ENCODE measurements around the gene IGLL1. TPM values are rescaled to one million over a fixed set of nuclear protein-coding genes. Genes with fewer than 3 reads are reported as not detected.

IGLL1 gene
- total and polyA plus RNA-seq, 4 donors: 17.4 TPM; not detected in 3

- DNase-seq (ENCODE audit: low spot score): peak; percentile 32
- Histone ChIP-seq H3K9ac (ENCODE audit: low read depth in 1 of 2, low read length in 2 of 2) (no peak overlapping the region), H3K4me3 (ENCODE audit: low read depth in 1 of 3, low read length in 3 of 3) (no peak overlapping the region), H3K27me3 (ENCODE audit: control insufficient read depth in 4 of 4, insufficient read depth in 4 of 4, low read length in 3 of 4) (no peaks in the 10 kb centered on the region), H3K9me3 (ENCODE audit: control insufficient read depth in 4 of 4, low read length in 3 of 4) (no peaks in the 10 kb centered on the region), H3K36me3 (ENCODE audit: control insufficient read depth in 4 of 4, insufficient read depth in 3 of 4, low read depth in 1 of 4, low read length in 3 of 4) (no peaks in the 10 kb centered on the region), H3K4me1 (ENCODE audit: control insufficient read depth in 4 of 4, insufficient read depth in 4 of 4, low read length in 3 of 4) (peaks cover 0 to 3% (median 0%) of the 10 kb centered on the region in 4 donors), H3K27ac (ENCODE audit: low read depth in 1 of 2, low read length in 2 of 2) (no peak overlapping the region)
- TF ChIP-seq REST (IDR thresholded peaks at IDR 0.05) (no peak), RXRA (IDR thresholded peaks at IDR 0.05) (no peak), HNF4A (conservative IDR thresholded peaks at IDR 0.05) (no peak), HNF4G (IDR thresholded peaks at IDR 0.05) (no peak), YY1 (IDR thresholded peaks at IDR 0.05) (no peak), NR2F2 (IDR thresholded peaks at IDR 0.05) (no peak), JUND (IDR thresholded peaks at IDR 0.05) (no peak), FOXA2 (IDR thresholded peaks at IDR 0.05) (no peak), ZBTB33 (IDR thresholded peaks at IDR 0.05) (no peak), ATF3 (IDR thresholded peaks at IDR 0.05) (no peak), EGR1 (IDR thresholded peaks at IDR 0.05; ENCODE audit: low read depth in 2 of 2) (no peak)
- 94% methylated on average over 29 of the region's 29 CpGs for WGBS
These were observed 45.0 kb downstream of the IGLL1 start for GRCh38 chr22:23534851-23535717.

GRCh38 chr22:23534201-23534850, 45.8 kb downstream of the IGLL1 start:
- DNase-seq (ENCODE audit: low spot score): peak; percentile 39
- Histone ChIP-seq H3K4me3 (ENCODE audit: low read depth in 1 of 3, low read length in 3 of 3) (no peak overlapping the region), H3K27me3 (ENCODE audit: control insufficient read depth in 4 of 4, insufficient read depth in 4 of 4, low read length in 3 of 4) (no peaks in the 10 kb centered on the region), H3K27ac (ENCODE audit: low read depth in 1 of 2, low read length in 2 of 2) (no peak overlapping the region), H3K9ac (ENCODE audit: low read depth in 1 of 2, low read length in 2 of 2) (no peak overlapping the region), H3K4me1 (ENCODE audit: control insufficient read depth in 4 of 4, insufficient read depth in 4 of 4, low read length in 3 of 4) (peaks cover 0 to under 1% (median 0%) of the 10 kb centered on the region in 4 donors), H3K36me3 (ENCODE audit: control insufficient read depth in 4 of 4, insufficient read depth in 3 of 4, low read depth in 1 of 4, low read length in 3 of 4) (no peaks in the 10 kb centered on the region), H3K9me3 (ENCODE audit: control insufficient read depth in 4 of 4, low read length in 3 of 4) (no peaks in the 10 kb centered on the region)
- WGBS: 90% methylated on average over 10 of the region's 10 CpGs
- no peak for TF ChIP-seq ZBTB33 (IDR thresholded peaks at IDR 0.05)
- TF ChIP-seq GABPA (IDR thresholded peaks at IDR 0.05 in 1 of 2, conservative IDR thresholded peaks at IDR 0.05 in 1 of 2): no peak
- no peak for TF ChIP-seq HNF4G (IDR thresholded peaks at IDR 0.05)
- TF ChIP-seq RXRA (IDR thresholded peaks at IDR 0.05): no peak
- no peak for TF ChIP-seq ATF3 (IDR thresholded peaks at IDR 0.05)
- TF ChIP-seq MAX (IDR thresholded peaks at IDR 0.05): no peak
- TF ChIP-seq FOXA1 (IDR thresholded peaks at IDR 0.05): no peak
- TF ChIP-seq CTCF (IDR thresholded peaks at IDR 0.05; ENCODE audit: low read depth, low read length, missing input control): no peak
- TF ChIP-seq YY1 (IDR thresholded peaks at IDR 0.05): no peak
- TF ChIP-seq SP1 (IDR thresholded peaks at IDR 0.05): no peak
- TF ChIP-seq RAD21 (IDR thresholded peaks at IDR 0.05): no peak
- TF ChIP-seq JUND (IDR thresholded peaks at IDR 0.05): no peak
- TF ChIP-seq NR2F2 (IDR thresholded peaks at IDR 0.05): no peak

All from liver (tissue), 9 donors.